Measurements from ENCODE around the gene WDR89.
"Not testable (repeated sequence)": the region's sequence is repeated elsewhere in the genome, so short reads cannot be mapped to it uniquely, and the experiment has no call there.

Gene WDR89

DNA sequence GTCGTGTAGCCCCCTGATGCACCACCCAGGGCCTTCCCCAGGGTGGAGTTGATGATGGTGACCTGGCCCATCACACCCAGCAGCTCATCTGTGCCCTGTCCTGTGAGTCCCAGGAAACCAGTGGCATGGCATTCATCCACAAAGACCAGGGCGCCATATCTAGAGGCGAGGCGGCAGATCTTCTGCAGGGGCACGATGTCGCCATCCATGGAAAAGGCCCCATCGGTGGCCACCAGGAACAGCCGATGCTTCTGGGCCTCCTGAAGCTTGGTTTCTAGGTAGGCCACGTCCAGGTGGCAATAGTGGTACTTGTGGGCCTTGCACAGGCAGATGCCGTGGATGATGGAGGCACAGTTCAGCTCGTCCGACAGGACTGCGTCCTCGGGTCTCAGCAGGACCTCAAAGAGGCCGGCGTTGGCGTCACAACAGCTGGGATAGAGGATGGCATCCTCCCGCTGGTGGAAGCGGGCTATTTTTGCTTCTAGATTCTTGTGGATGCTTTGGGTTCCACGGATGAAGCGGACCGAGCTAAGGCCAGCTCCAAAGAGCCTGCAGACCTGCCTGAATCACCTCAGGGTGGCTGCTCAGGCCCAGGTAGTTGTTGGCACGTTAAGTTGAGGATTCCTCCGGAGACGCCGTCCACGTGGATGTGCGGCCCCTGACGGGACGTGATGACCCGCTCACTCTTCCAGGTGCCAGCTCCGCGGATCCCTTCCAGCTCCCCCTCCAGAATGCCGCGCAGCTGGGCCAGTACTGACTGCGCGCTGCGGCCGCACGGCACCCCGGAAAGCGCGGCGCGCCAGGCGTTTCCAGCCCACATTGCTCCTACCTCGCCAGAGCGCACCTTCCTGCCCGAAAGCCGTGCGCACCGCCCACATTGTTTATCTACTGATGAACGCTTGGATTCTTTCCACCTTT is 47.0 kb downstream of the WDR89 start:
- DNase-seq = no peak

DNA sequence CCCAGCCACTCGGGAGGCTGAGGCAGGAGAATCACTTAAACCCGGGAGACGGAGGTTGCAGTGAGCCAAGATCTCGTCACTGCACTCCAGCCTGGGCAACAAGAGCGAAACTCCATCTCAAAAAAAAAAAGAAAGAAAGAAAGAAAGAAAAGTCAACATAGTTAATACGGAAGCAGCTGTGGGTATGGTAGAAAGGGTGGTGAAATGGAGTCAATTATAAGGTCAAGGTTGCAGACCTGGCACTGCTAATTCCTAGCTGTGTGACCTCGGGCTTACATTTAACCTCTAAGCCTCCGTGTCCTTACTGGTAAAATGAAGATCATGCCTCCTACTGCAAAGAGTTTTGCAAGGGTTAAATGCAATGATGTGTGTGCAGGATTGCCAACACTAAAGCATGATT is 58.6 kb downstream of the WDR89 start:
- not testable (repeated sequence) for DNase-seq

DNA sequence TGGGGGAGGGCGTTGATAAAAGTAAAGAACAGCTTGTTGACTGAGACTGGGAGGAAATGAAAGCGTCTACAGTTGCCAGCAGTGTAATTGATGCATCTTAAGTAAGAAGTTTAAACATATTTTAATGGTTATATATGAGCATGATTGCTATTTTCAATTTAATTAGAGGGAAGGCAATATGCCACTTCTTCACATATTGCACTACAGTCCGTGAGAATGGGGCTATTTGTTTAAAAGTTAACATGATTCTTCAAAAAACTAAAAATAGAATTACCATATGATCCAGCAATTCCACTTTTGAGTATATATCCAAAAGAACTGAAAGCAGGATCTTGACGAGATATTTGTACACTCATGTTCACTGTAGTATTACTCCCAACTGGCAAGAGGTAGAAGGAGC is 60.2 kb downstream of the WDR89 start:
- DNase-seq = no peak

DNA sequence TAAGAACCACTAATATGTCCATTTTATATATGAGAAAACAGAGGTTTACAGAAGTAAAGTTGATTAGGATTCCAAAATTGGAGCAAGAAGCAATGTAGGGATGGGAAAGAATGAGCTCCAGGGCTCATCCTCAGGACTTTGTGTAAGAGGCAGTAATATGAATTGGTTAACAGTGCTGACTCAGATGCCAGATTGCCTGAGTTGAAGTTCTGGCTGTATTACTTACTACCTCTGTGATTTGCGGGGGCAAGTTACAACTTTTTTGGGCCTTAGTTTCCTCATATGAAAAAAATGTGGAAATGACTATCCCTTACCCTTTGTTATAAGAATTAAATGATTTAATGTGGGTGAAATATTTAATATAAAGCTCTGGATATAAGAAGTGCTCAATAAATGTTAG is 63.4 kb downstream of the WDR89 start:
- no peak for DNase-seq

DNA sequence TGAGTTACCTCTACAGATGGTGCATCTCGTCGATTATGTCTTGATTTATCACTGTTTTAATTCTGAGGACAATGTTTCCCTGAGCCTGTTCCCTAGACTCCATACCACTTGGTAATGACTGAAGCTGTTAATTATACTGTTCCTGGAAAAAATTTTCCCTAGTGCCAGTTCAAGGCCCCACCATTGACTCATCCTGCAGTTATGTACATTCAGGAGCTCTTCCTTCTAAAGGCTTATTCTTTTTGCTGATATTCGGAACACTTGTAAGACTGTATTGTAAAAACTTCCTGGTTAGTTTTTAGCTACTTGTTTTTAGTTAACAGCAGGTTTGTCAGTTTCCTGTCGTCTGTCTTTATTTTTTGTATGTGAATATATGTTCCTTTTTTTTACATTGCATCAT is 68.1 kb downstream of the WDR89 start:
- DNase-seq = no peak

DNA sequence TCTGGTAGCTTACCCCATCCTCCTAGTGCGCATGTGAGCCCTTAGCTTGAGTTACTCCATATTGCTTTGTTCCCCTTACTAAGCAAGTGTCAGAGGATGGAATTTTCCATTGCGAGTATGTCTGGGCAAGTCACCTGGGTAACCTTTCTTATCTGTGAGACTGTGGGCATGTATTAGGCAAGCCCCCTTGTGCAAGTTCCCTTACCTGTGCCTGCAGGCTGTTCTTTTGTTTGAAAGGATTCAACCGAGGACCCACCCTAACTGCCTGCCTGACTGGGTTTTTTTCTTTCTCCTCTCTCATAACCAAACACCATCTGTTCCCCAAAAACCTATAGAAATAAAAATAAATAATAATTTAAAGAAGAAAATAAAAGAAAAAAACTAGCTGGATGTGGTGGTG is 76.2 kb downstream of the WDR89 start:
- DNase-seq = no peak

DNA sequence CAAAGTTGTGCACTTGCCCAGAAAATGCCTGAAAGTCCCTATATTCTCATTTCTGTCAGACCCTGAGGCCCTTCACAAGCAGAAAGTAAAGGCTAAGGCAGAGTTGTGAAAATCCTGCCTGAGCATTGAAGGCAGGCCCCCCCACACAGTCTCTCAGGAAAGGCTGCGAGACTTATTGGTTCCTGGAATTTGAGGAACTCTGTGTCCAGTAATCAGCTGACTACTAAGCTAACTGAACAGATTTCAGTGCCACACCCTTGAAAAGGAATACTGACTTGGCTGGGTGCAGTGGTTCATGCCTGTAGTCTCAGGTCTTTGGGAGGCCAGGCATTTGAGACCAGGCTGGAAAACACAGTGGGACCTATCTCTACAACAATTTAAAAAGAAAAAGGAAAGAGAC is 77.4 kb downstream of the WDR89 start:
- DNase-seq = no peak

DNA sequence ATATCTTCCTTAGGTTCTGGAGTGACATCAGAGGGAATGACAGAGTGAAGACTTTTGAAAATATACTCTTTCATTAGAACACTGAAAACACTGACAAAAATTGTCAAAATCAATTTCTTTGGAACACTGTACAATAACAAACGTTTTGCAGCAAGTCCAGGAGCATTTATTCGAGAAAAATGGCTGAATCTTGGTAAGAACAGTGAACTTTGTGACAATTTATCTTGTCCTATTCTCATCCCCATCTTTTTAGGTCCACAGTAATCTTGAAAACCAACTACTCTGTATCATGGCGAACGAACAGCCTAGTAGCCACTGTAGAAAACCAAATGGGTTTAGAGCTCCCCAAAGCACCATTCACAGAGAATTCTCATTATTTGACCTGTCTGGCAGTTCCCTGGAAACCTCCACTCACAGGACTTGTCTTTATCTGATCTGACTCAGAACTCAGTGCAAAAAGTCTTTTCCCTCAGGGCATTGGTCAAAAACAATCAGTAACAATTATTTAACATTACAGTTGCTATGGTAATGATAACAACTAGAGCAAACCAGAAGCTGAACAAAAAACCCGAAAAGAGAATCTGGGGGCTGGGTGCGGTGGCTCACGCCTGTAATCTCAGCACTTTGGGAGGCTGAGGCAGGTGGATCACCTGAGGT is 78.2 kb downstream of the WDR89 start:
- no peak for DNase-seq

DNA sequence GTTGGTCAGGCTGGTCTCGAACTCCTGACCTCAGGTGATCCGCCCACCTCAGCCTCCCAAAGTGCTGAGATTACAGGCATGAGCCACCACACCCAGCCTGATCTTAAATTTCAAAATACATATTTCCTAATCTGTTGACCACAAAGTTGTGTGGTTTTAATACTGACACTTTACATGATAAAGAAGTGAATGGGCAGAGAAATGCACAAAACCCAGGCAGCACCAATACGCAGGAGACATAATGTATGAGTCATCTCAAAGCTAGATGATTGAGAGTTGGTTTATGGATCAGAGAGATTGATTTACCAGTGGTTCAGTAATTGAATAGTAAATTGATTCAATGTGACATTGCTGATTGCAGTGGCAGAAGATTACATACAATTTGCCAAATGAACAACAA is 79.3 kb downstream of the WDR89 start:
- no peak for DNase-seq

DNA sequence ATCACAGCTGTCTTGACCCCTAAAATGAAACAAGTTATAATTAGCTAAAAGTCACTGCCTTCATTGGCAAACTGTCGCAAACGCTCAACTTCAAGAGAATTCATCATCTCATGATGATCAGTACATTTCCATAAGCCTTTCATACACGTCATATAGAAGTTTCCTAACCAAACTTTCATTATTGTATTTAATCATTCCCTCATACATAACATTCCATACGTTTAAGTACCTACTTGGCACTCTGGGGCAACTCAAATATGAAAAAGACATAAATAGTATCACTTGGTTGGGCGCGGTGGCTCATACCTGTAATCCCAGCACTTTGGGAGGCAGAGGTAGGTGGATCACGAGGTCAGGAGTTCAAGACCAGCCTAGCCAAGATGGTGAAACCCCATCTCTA is 86.1 kb downstream of the WDR89 start:
- DNase-seq = no peak

DNA sequence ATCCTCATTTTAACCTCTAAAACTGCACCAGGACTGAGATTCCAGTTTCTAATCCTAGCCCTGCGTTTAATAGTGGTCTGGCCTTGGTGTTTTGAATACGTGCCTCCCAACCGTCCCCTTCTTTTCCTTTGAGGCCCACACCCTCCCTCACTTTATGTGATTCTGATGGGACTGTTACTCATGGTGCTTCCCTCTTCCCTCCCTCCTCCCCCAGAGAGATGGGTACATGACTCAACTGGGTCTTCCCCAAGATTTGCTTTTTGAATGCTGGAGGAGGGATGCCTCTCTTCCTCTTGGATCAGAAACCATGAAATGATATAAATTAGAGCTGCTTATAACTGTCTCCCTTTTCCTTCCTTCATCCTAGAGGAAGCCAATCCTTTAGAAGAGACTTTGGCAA is 90.3 kb downstream of the WDR89 start:
- DNase-seq = no peak

DNA sequence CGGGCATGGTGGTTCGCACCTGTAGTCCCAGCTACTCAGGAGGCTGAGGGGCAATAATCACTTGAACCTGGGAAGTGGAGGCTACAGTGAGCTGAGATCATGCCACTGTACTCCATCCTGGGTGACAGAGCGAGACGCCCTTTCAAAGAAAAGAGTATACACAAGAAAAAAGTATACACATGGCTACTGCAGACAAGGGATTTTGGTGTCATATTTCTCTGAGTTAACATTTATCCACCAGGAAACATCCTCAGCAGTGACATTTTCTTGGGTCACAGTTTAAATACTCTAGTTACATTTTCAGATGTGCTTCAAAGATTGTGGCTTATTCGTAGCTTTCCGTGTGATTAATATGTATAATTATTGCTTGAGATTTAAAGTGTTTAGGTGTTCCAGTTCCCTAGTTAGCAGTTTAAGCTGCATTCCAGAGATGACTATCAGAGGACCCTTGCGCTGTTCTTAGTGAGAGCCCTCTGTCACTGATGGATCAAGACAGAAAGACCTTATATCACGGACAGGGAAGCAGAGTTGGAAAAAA is 93.8 kb downstream of the WDR89 start:
- no peak for DNase-seq

Measured in cerebellar nuclear complex (tissue), 1 donor.